Measurements from ENCODE around the gene SNX24. TPM values are rescaled to one million over a fixed set of nuclear protein-coding genes. Genes with fewer than 3 reads are reported as not detected.
"Not testable (repeated sequence)": the region's sequence is repeated elsewhere in the genome, so short reads cannot be mapped to it uniquely, and the experiment has no call there.

SNX24 gene
- total RNA-seq, 2 donors from 2014 or later, result 3.9 to 8.7 TPM

- Mint-ChIP-seq H3K36me3 (ENCODE audit: insufficient read depth in 2 of 2) (no peaks in the 10 kb centered on the region), H3K4me1 (ENCODE audit: low read depth) (peaks cover 18% of the 10 kb centered on the region), H3K9me3 (no peaks in the 10 kb centered on the region), H3K27me3 (ENCODE audit: low read depth) (peaks cover 6% of the 10 kb centered on the region), H3K4me3 (no peak overlapping the region), H3K27ac (no peak overlapping the region)
- ATAC-seq (replicated peaks in 1 of 2) (no peak), DNase-seq (no peak)
Measured at GRCh38 chr5:122847687-122848081, 2.3 kb downstream of the SNX24 start.

GRCh38 chr5:122849771-122850170 lies 4.4 kb downstream of the SNX24 start:
- H3K9me3 Mint-ChIP-seq, result no peaks in the 10 kb centered on the region
- no peak for ATAC-seq (replicated peaks in 1 of 2)
- H3K27me3 Mint-ChIP-seq (ENCODE audit: low read depth), result peaks cover 6% of the 10 kb centered on the region
- no peak overlapping the region for H3K4me3 Mint-ChIP-seq
- no peak for DNase-seq
- H3K27ac Mint-ChIP-seq, result no peak overlapping the region
- H3K36me3 Mint-ChIP-seq (ENCODE audit: insufficient read depth in 2 of 2), result no peaks in the 10 kb centered on the region
- peaks cover 7% of the 10 kb centered on the region for H3K4me1 Mint-ChIP-seq (ENCODE audit: low read depth)

- not testable (repeated sequence) for H3K9me3 Mint-ChIP-seq; H3K4me3 Mint-ChIP-seq; H3K27me3 Mint-ChIP-seq (ENCODE audit: low read depth); ATAC-seq (replicated peaks in 1 of 2); H3K4me1 Mint-ChIP-seq (ENCODE audit: low read depth); H3K36me3 Mint-ChIP-seq (ENCODE audit: insufficient read depth in 2 of 2); H3K27ac Mint-ChIP-seq; DNase-seq
Measured at GRCh38 chr5:122857538-122857937, 12.1 kb downstream of the SNX24 start.

- H3K27me3 Mint-ChIP-seq (ENCODE audit: low read depth), result peaks cover 1% of the 10 kb centered on the region
- ATAC-seq (replicated peaks in 1 of 2), result peak in 1 of 2 donors; percentile 88
- peak in 1 of 2 donors; percentile 19 for DNase-seq
- peaks cover 1% of the 10 kb centered on the region for H3K4me1 Mint-ChIP-seq (ENCODE audit: low read depth)
- no peak overlapping the region for H3K27ac Mint-ChIP-seq
- H3K4me3 Mint-ChIP-seq, result no peak overlapping the region
- peaks cover 3 to 4% of the 10 kb centered on the region in 2 donors for H3K9me3 Mint-ChIP-seq
- H3K36me3 Mint-ChIP-seq (ENCODE audit: insufficient read depth in 2 of 2), result peaks cover 2 to 5% of the 10 kb centered on the region in 2 donors
Measured at GRCh38 chr5:122858451-122858850, 13.0 kb downstream of the SNX24 start.

GRCh38 chr5:122863240-122863639 lies 17.8 kb downstream of the SNX24 start:
- no peak for ATAC-seq (replicated peaks in 1 of 2)
- Mint-ChIP-seq H3K27me3 (ENCODE audit: low read depth) (peaks cover 7% of the 10 kb centered on the region), H3K4me3 (no peak overlapping the region)

GRCh38 chr5:122863721-122864120 lies 18.3 kb downstream of the SNX24 start:
- peaks cover 16% of the 10 kb centered on the region for H3K4me1 Mint-ChIP-seq (ENCODE audit: low read depth)
- H3K9me3 Mint-ChIP-seq, result peaks cover 0 to 2% of the 10 kb centered on the region in 2 donors
- peaks cover 7% of the 10 kb centered on the region for H3K27me3 Mint-ChIP-seq (ENCODE audit: low read depth)
- H3K36me3 Mint-ChIP-seq (ENCODE audit: insufficient read depth in 2 of 2), result peaks cover 0 to 3% of the 10 kb centered on the region in 2 donors
- DNase-seq (no peak), ATAC-seq (replicated peaks in 1 of 2) (no peak)
- no peak overlapping the region for H3K27ac Mint-ChIP-seq
- H3K4me3 Mint-ChIP-seq, result peak overlapping the region in 1 of 2 donors; percentile 59

More at GRCh38 chr5:122863240-122863639, 17.8 kb downstream of the SNX24 start:
- Mint-ChIP-seq H3K9me3 (peaks cover 0 to 2% of the 10 kb centered on the region in 2 donors), H3K36me3 (ENCODE audit: insufficient read depth in 2 of 2) (peaks cover 0 to 3% of the 10 kb centered on the region in 2 donors), H3K4me1 (ENCODE audit: low read depth) (peaks cover 16% of the 10 kb centered on the region), H3K27ac (no peak overlapping the region)
- DNase-seq, result no peak

GRCh38 chr5:122864400-122864799 lies 19.0 kb downstream of the SNX24 start:
- Mint-ChIP-seq H3K4me1 (ENCODE audit: low read depth) (peaks cover 16% of the 10 kb centered on the region), H3K9me3 (peaks cover 0 to 2% of the 10 kb centered on the region in 2 donors), H3K27me3 (ENCODE audit: low read depth) (peaks cover 7% of the 10 kb centered on the region), H3K36me3 (ENCODE audit: insufficient read depth in 2 of 2) (peaks cover 0 to 3% of the 10 kb centered on the region in 2 donors), H3K27ac (peak overlapping the region; percentile 47), H3K4me3 (peak overlapping the region; percentile 25 to 59)
- peak; percentile 90 to 96 for ATAC-seq (replicated peaks in 1 of 2)
- peak; percentile 35 to 69 for DNase-seq

GRCh38 chr5:122864842-122865241 lies 19.4 kb downstream of the SNX24 start:
- DNase-seq, result peak in 1 of 2 donors; percentile 13
- H3K9me3 Mint-ChIP-seq, result peaks cover 0 to 2% of the 10 kb centered on the region in 2 donors
- peak overlapping the region; percentile 25 to 59 for H3K4me3 Mint-ChIP-seq
- peaks cover 16% of the 10 kb centered on the region for H3K4me1 Mint-ChIP-seq (ENCODE audit: low read depth)
- peak overlapping the region; percentile 47 for H3K27ac Mint-ChIP-seq
- peaks cover 0 to 3% of the 10 kb centered on the region in 2 donors for H3K36me3 Mint-ChIP-seq (ENCODE audit: insufficient read depth in 2 of 2)
- peaks cover 7% of the 10 kb centered on the region for H3K27me3 Mint-ChIP-seq (ENCODE audit: low read depth)
- ATAC-seq (replicated peaks in 1 of 2), result peak; percentile 43 to 63

- H3K36me3 Mint-ChIP-seq (ENCODE audit: insufficient read depth in 2 of 2), result no peaks in the 10 kb centered on the region
- ATAC-seq (replicated peaks in 1 of 2) (no peak), DNase-seq (no peak)
- no peaks in the 10 kb centered on the region for H3K27me3 Mint-ChIP-seq (ENCODE audit: low read depth)
- no peak overlapping the region for H3K4me3 Mint-ChIP-seq
- no peaks in the 10 kb centered on the region for H3K9me3 Mint-ChIP-seq
- no peak overlapping the region for H3K27ac Mint-ChIP-seq
- H3K4me1 Mint-ChIP-seq (ENCODE audit: low read depth), result no peaks in the 10 kb centered on the region
Measured at GRCh38 chr5:122870219-122870856, 24.9 kb downstream of the SNX24 start.

- H3K4me3 Mint-ChIP-seq, result no peak overlapping the region
- H3K4me1 Mint-ChIP-seq (ENCODE audit: low read depth), result no peaks in the 10 kb centered on the region
- DNase-seq, result no peak
- no peaks in the 10 kb centered on the region for H3K9me3 Mint-ChIP-seq
- peaks cover 4% of the 10 kb centered on the region for H3K27me3 Mint-ChIP-seq (ENCODE audit: low read depth)
- ATAC-seq (replicated peaks in 1 of 2), result no peak
- no peak overlapping the region for H3K27ac Mint-ChIP-seq
- H3K36me3 Mint-ChIP-seq (ENCODE audit: insufficient read depth in 2 of 2), result no peaks in the 10 kb centered on the region
Measured at GRCh38 chr5:122871661-122872060, 26.2 kb downstream of the SNX24 start.

- no peak for DNase-seq
- Mint-ChIP-seq H3K4me3 (no peak overlapping the region), H3K36me3 (ENCODE audit: insufficient read depth in 2 of 2) (no peaks in the 10 kb centered on the region), H3K4me1 (ENCODE audit: low read depth) (no peaks in the 10 kb centered on the region), H3K9me3 (no peaks in the 10 kb centered on the region), H3K27ac (no peak overlapping the region), H3K27me3 (ENCODE audit: low read depth) (peaks cover 18% of the 10 kb centered on the region)
- no peak for ATAC-seq (replicated peaks in 1 of 2)
Measured at GRCh38 chr5:122874179-122874875, 28.9 kb downstream of the SNX24 start.

GRCh38 chr5:122877518-122877917 lies 32.1 kb downstream of the SNX24 start:
- Mint-ChIP-seq H3K36me3 (ENCODE audit: insufficient read depth in 2 of 2) (no peaks in the 10 kb centered on the region), H3K4me3 (no peak overlapping the region), H3K9me3 (no peaks in the 10 kb centered on the region), H3K4me1 (ENCODE audit: low read depth) (peaks cover 6% of the 10 kb centered on the region), H3K27me3 (ENCODE audit: low read depth) (peaks cover 18% of the 10 kb centered on the region), H3K27ac (no peak overlapping the region)
- ATAC-seq (replicated peaks in 1 of 2), result no peak
- no peak for DNase-seq

- H3K36me3 Mint-ChIP-seq (ENCODE audit: insufficient read depth in 2 of 2), result no peaks in the 10 kb centered on the region
- peaks cover 18% of the 10 kb centered on the region for H3K27me3 Mint-ChIP-seq (ENCODE audit: low read depth)
- no peak overlapping the region for H3K27ac Mint-ChIP-seq
- no peak overlapping the region for H3K4me3 Mint-ChIP-seq
- no peaks in the 10 kb centered on the region for H3K9me3 Mint-ChIP-seq
- ATAC-seq (replicated peaks in 1 of 2) (no peak), DNase-seq (no peak)
- H3K4me1 Mint-ChIP-seq (ENCODE audit: low read depth), result peaks cover 12% of the 10 kb centered on the region
Measured at GRCh38 chr5:122879076-122879475, 33.7 kb downstream of the SNX24 start.
